HepG2 (cell line): ENCODE results near the gene TRAPPC12. TPM values are rescaled to one million over a fixed set of nuclear protein-coding genes. Genes with fewer than 3 reads are reported as not detected.

Experiments
- ARNT2 ChIP-seq: sonication (generic); formaldehyde crosslinking; IDR thresholded peaks from 2 replicates; pipeline ENCODE4 v1.8.0; 2022; ENCODE audit warnings: mild to moderate bottlenecking, low read depth, missing genetic modification reagents, moderate library complexity
- CBX2 ChIP-seq, 2 experiments: fragments of 200-600 bp in 1 of 2; sonication (generic); formaldehyde crosslinking in 1 of 2; IDR thresholded peaks; 2 replicates each; pipeline versions ENCODE4 v1.7.0 to v1.8.1; 2018 to 2022; ENCODE audit warnings: low read depth in 2 of 2, low read length in 1 of 2, mild to moderate bottlenecking in 1 of 2, missing genetic modification reagents in 1 of 2
- GATAD1 ChIP-seq: IDR thresholded peaks from 2 replicates; pipeline ENCODE4 v1.6.1; 2016; ENCODE audit warnings: missing genetic modification reagents, missing compliant biosample characterization
- JARID2 ChIP-seq: sonication (generic); formaldehyde crosslinking; IDR thresholded peaks from 2 replicates; pipeline ENCODE4 v1.8.1; 2023; ENCODE audit warnings: missing genetic modification reagents, inconsistent platforms; ENCODE audit not compliant: insufficient replicate concordance
- KDM2A ChIP-seq: sonication (generic); formaldehyde crosslinking; IDR thresholded peaks from 2 replicates; pipeline ENCODE4 v1.4.0; 2020; ENCODE audit warnings: low read depth, missing genetic modification reagents, borderline replicate concordance
- NKX3-1 ChIP-seq: sonication (generic); formaldehyde crosslinking; IDR thresholded peaks from 2 replicates; pipeline ENCODE4 v1.5.0; 2020; ENCODE audit warnings: missing genetic modification reagents
- PHF8 ChIP-seq: sonication (generic); formaldehyde crosslinking; IDR thresholded peaks from 2 replicates; pipeline ENCODE4 v1.5.0; 2020; ENCODE audit warnings: missing genetic modification reagents
- RNF2 ChIP-seq: fragments of 450-650 bp; conservative IDR thresholded peaks from 2 replicates; pipeline ENCODE4 v1.6.1; 2016; ENCODE audit warnings: low read depth
- RXRB ChIP-seq: IDR thresholded peaks from 2 replicates; pipeline ENCODE4 v1.6.1; 2016; ENCODE audit warnings: borderline replicate concordance, missing genetic modification reagents, missing compliant biosample characterization
- THAP7 ChIP-seq: sonication (generic); formaldehyde crosslinking; IDR thresholded peaks from 2 replicates; pipeline ENCODE4 v1.8.1; 2023; ENCODE audit warnings: mild to moderate bottlenecking, missing genetic modification reagents
- ZBTB26 ChIP-seq: IDR thresholded peaks from 2 replicates; pipeline ENCODE4 v1.6.1; 2016; ENCODE audit warnings: missing compliant biosample characterization, missing genetic modification reagents, borderline replicate concordance
- ZFX ChIP-seq: sonication (generic); formaldehyde crosslinking; IDR thresholded peaks from 2 replicates; pipeline ENCODE4 v1.4.0; 2020; ENCODE audit warnings: mild to moderate bottlenecking, low read depth, missing genetic modification reagents, moderate library complexity
- ZKSCAN1 ChIP-seq: fragments of 150-350 bp; IDR thresholded peaks from 2 replicates; pipeline ENCODE4 v1.6.1; 2014; ENCODE audit warnings: low read length
- ZNF121 ChIP-seq: sonication (generic); formaldehyde crosslinking; IDR thresholded peaks from 2 replicates; pipeline ENCODE4 v1.5.0; 2020; ENCODE audit warnings: mild to moderate bottlenecking, missing genetic modification reagents
- ZNF292 ChIP-seq: sonication (generic); formaldehyde crosslinking; IDR thresholded peaks from 2 replicates; pipeline ENCODE4 v1.8.1; 2022; ENCODE audit warnings: mild to moderate bottlenecking, low read depth, missing genetic modification reagents, borderline replicate concordance
- ZNF484 ChIP-seq: sonication (generic); formaldehyde crosslinking; IDR thresholded peaks from 2 replicates; pipeline ENCODE4 v1.5.1; 2020; ENCODE audit warnings: mild to moderate bottlenecking, low read depth, missing genetic modification reagents, borderline replicate concordance
- ZNF510 ChIP-seq: sonication (generic); formaldehyde crosslinking; IDR thresholded peaks from 2 replicates; pipeline ENCODE4 v1.4.0; 2020; ENCODE audit warnings: low read depth, mild to moderate bottlenecking, missing genetic modification reagents
- ZNF572 ChIP-seq: sonication (generic); formaldehyde crosslinking; IDR thresholded peaks from 2 replicates; pipeline ENCODE4 v1.5.1; 2020; ENCODE audit warnings: mild to moderate bottlenecking, missing genetic modification reagents
- ZNF580 ChIP-seq: IDR thresholded peaks from 2 replicates; pipeline ENCODE4 v1.6.1; 2016; ENCODE audit warnings: low read depth, borderline replicate concordance
- ZNF709 ChIP-seq: sonication (generic); formaldehyde crosslinking; IDR thresholded peaks from 2 replicates; pipeline ENCODE4 v1.5.0; 2020; ENCODE audit warnings: mild to moderate bottlenecking, missing genetic modification reagents
- polyA plus RNA-seq, 8 experiments: library from polyadenylated mRNA; depleted of rRNA in 3 of 8; stranded (reverse) in 7 of 8; unstranded in 1 of 8; fragments of >200 nt; fragmentation: Illumina TruSeq in 4 of 8; extraction: Trizol in 4 of 8; gene quantifications; 2 replicates each; pipeline versions ENCODE4 v1.2.1 to v1.2.3, GENCODE V29; 2011 to 2016; ENCODE audit warnings: low read depth in 4 of 8, missing spikeins in 1 of 8, mixed read lengths in 1 of 8; ENCODE audit not compliant: insufficient read depth in 1 of 8
- total RNA-seq, 5 experiments: library from RNA; depleted of rRNA; stranded (reverse); fragments of >200 nt; fragmentation: Illumina TruSeq; extraction: Trizol; gene quantifications; 2 replicates each; pipeline ENCODE4 v1.2.3, GENCODE V29; 2016; ENCODE audit warnings: low read depth in 1 of 5
- TF ChIP-seq, protein P1 (sequence below): sonication (generic); formaldehyde crosslinking; IDR thresholded peaks from 2 replicates; pipeline ENCODE4 v1.5.1; 2020; ENCODE audit warnings: mild to moderate bottlenecking, missing genetic modification reagents, borderline replicate concordance
- TF ChIP-seq, protein P2 (sequence below): sonication (generic); formaldehyde crosslinking; IDR thresholded peaks from 2 replicates; pipeline ENCODE4 v1.4.0; 2020; ENCODE audit warnings: missing genetic modification reagents, low read depth, mild to moderate bottlenecking, borderline replicate concordance

The TRAPPC12 gene
- total and polyA plus RNA-seq, 2 of the 13 experiments (the other 11 are each of a cell fraction or from before 2014, with no cell fraction given) = 46.4 to 97.7 TPM

DNA sequence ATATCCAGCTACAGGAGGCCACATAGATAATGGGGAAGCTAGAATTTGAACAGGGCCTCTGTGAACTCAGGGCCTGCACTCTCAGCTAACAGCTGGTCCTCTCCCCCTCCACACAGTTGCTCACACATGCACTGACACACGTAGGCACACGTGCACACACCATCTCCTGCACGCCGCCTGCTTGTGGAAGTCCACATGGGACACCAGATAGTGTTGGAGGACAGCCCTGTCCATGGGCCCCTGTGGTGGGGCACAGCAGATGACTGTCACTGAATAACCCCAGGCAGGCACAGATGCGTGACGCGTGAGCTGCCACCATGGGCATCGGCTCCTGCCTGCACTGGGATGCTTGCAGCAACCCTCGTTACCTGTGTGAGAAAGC, 87.0 kb downstream of the TRAPPC12 start (continued):
- TF ChIP-seq ZNF572 (0 out of 2 replicates have a peak, but pooled peaks have one; percentile 17), ZNF709 (CRISPR knock-in tag) (no peak), ZBTB26 (no peak), RXRB (no peak), ZNF484 (CRISPR knock-in tag) (no peak), KDM2A (CRISPR knock-in tag) (no peak), ZKSCAN1 (no peak), ZNF510 (CRISPR knock-in tag) (no peak), NKX3-1 (no peak), ZFX (CRISPR knock-in tag) (peak; percentile 30), CBX2 (IDR thresholded peaks at IDR 0.05; ENCODE audit: low read depth, low read length) (no peak), CBX2 (CRISPR knock-in tag; IDR thresholded peaks at IDR 0.05; ENCODE audit: low read depth) (no peak), JARID2 (no peak), ARNT2 (0 out of 2 replicates have a peak, but pooled peaks have one; percentile 2), ZNF121 (no peak), GATAD1 (CRISPR knock-in tag) (no peak), ZNF292 (no peak), PHF8 (CRISPR knock-in tag) (no peak), THAP7 (CRISPR knock-in tag) (0 out of 2 replicates have a peak, but pooled peaks have one; percentile 16), ZNF580 (CRISPR knock-in tag) (no peak), RNF2 (no peak)
- TF ChIP-seq, protein P1, sequence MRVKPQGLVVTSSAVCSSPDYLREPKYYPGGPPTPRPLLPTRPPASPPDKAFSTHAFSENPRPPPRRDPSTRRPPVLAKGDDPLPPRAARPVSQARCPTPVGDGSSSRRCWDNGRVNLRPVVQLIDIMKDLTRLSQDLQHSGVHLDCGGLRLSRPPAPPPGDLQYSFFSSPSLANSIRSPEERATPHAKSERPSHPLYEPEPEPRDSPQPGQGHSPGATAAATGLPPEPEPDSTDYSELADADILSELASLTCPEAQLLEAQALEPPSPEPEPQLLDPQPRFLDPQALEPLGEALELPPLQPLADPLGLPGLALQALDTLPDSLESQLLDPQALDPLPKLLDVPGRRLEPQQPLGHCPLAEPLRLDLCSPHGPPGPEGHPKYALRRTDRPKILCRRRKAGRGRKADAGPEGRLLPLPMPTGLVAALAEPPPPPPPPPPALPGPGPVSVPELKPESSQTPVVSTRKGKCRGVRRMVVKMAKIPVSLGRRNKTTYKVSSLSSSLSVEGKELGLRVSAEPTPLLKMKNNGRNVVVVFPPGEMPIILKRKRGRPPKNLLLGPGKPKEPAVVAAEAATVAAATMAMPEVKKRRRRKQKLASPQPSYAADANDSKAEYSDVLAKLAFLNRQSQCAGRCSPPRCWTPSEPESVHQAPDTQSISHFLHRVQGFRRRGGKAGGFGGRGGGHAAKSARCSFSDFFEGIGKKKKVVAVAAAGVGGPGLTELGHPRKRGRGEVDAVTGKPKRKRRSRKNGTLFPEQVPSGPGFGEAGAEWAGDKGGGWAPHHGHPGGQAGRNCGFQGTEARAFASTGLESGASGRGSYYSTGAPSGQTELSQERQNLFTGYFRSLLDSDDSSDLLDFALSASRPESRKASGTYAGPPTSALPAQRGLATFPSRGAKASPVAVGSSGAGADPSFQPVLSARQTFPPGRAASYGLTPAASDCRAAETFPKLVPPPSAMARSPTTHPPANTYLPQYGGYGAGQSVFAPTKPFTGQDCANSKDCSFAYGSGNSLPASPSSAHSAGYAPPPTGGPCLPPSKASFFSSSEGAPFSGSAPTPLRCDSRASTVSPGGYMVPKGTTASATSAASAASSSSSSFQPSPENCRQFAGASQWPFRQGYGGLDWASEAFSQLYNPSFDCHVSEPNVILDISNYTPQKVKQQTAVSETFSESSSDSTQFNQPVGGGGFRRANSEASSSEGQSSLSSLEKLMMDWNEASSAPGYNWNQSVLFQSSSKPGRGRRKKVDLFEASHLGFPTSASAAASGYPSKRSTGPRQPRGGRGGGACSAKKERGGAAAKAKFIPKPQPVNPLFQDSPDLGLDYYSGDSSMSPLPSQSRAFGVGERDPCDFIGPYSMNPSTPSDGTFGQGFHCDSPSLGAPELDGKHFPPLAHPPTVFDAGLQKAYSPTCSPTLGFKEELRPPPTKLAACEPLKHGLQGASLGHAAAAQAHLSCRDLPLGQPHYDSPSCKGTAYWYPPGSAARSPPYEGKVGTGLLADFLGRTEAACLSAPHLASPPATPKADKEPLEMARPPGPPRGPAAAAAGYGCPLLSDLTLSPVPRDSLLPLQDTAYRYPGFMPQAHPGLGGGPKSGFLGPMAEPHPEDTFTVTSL (CRISPR knock-in tag) = no peak
- TF ChIP-seq, protein P2, sequence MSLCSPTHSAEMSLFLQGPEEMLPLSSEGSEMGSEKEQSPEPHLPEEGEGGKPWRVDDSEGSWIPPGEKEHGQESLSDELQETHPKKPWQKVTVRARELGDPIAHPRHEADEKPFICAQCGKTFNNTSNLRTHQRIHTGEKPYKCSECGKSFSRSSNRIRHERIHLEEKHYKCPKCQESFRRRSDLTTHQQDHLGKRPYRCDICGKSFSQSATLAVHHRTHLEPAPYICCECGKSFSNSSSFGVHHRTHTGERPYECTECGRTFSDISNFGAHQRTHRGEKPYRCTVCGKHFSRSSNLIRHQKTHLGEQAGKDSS = no peak
